H1 (cell line): ENCODE data around the gene ISG15. TPM values are rescaled to one million over a fixed set of nuclear protein-coding genes. Genes with fewer than 3 reads are reported as not detected.

Experiments
- KDM1A ChIP-seq: fragments of 200-600, 300-600 bp; sonication (generic); IDR thresholded peaks from 2 replicates; pipeline ENCODE4 v1.7.1; 2016; ENCODE audit warnings: mild to moderate bottlenecking, low read length, borderline replicate concordance
- SAP30 ChIP-seq: fragments of 300-600 bp; sonication (generic); IDR thresholded peaks from 2 replicates; pipeline ENCODE4 v1.7.1; 2012; ENCODE audit warnings: low read length, moderate library complexity, mild to moderate bottlenecking, inconsistent platforms; ENCODE audit not compliant: insufficient read depth, insufficient replicate concordance
- polyA plus RNA-seq, 7 experiments: library from polyadenylated mRNA; depleted of rRNA in 3 of 7; stranded (reverse) in 5 of 7; unstranded in 2 of 7; fragments of >200 nt in 5 of 7; fragments of 200-250 nt in 2 of 7; gene quantifications; 1 replicate in 5 of 7; 2 replicates in 1 of 7; 4 replicates in 1 of 7; pipeline versions ENCODE4 v1.2.1 to v1.2.3, GENCODE V29; 2011 to 2013; ENCODE audit warnings: missing spikeins in 2 of 7, mixed read lengths in 2 of 7
- total RNA-seq: library from RNA; stranded (reverse); fragmentation: NEBNext Ultra II Directional; extraction: Animal tissue kit (Norgen Biotek cat#: 25700); gene quantifications from 2 replicates; pipeline ENCODE4 v1.2.1, GENCODE V29; 2021

The ISG15 gene
- total and polyA plus RNA-seq, 2 of the 8 experiments (the other 6 are each of a cell fraction or from before 2014, with no cell fraction given), result 29.3 to 121 TPM

DNA sequence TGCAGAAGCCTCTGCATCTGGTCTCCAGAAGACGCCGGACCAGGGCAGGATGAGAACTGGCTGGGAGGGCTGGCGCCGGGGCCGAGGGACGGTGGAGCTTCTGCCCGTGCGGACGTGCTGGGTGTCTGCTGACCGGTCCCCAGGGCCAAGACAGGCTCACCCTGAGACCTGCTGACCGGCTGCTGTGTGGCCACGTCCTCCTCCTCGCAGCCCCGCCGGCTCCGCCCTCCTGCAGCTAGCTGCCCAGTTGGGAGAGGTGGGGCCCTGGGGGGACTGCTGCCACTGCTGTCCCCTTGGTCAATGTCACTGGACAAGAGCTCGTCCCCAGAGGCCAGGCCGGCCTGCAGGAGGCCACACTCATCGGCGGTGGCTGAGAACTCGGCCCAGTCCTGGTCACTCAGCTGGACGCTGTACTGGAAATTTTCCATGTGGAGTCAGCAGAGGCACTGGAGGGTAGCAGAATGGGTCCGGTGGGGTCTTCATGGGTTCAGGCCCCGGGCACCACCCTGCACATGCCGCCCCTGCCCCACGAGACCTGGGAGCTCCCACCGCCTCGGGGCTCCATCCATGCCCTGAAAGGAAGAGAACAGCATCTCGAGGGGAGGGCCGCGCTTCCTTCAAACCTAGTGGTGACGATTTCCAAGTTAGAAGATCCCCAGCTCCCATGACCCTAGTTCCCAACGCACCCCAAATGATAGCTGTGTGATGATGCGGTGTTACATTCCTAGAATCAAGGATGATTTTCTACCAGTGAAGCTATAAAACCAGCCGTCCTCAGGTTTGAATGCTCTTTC lies 32.5 kb upstream of the ISG15 start (continued):
- TF ChIP-seq SAP30 (no peak), KDM1A (no peak)
